T47D (cell line): ENCODE results near the gene RPE.
A peak's percentile ranks its signal among the peaks of the same experiment; 100 is the strongest.

Experiments
- DNase-seq, 2 experiments: peaks; one replicate each; pipeline versions ENCODE4 v3.0.0 to v3.0.0-alpha.2; 2011 to 2012; ENCODE audit warnings: low read depth in 1 of 2, low spot score in 1 of 2
- JUND ChIP-seq: IDR thresholded peaks from 2 replicates; pipeline ENCODE4 v1.6.1; 2012; ENCODE audit warnings: low read depth
- in situ Hi-C: cut with HindIII; loops from 2 replicates; pipeline ENCODE4 v1.10.0; 2016; ENCODE audit warnings: low sequenced_read_pairs, low pct_unique_long_range_greater_than_20kb

Gene RPE

GRCh38 chr2:210009896-210010295, 7.5 kb downstream of the RPE start:
- in situ Hi-C loops: no loop called here
- TF ChIP-seq JUND: no peak
- DNase-seq: no peak

GRCh38 chr2:210020138-210020537, 17.7 kb downstream of the RPE start:
- in situ Hi-C loops: no loop called here
- DNase-seq: no peak
- TF ChIP-seq JUND: no peak

- DNase-seq: no peak
- TF ChIP-seq JUND: no peak
- in situ Hi-C loops: no loop called here
These were observed 20.4 kb downstream of the RPE start for GRCh38 chr2:210022824-210023223.

- in situ Hi-C loops: no loop called here
- no peak for TF ChIP-seq JUND
- DNase-seq: no peak
These were observed 25.2 kb downstream of the RPE start for GRCh38 chr2:210027608-210028007.

- DNase-seq: no peak
- no peak for TF ChIP-seq JUND
- in situ Hi-C loops: no loop called here
These were observed 25.7 kb downstream of the RPE start for GRCh38 chr2:210028178-210028577.

- in situ Hi-C loops: no loop called here
- TF ChIP-seq JUND: no peak
These were observed 31.7 kb downstream of the RPE start for GRCh38 chr2:210034087-210034683.

GRCh38 chr2:210035679-210036078, 33.2 kb downstream of the RPE start:
- no peak for DNase-seq
- TF ChIP-seq JUND: no peak
- in situ Hi-C loops: no loop called here

More at GRCh38 chr2:210034087-210034683, 31.7 kb downstream of the RPE start:
- peak in 1 of 2 experiments; percentile 1 for DNase-seq

GRCh38 chr2:210038078-210038477, 35.6 kb downstream of the RPE start:
- in situ Hi-C loops: no loop called here
- TF ChIP-seq JUND: no peak
- DNase-seq: no peak

GRCh38 chr2:210046851-210047500, 44.5 kb downstream of the RPE start:
- in situ Hi-C loops: no loop called here
- TF ChIP-seq JUND: no peak

GRCh38 chr2:210049831-210050230, 47.4 kb downstream of the RPE start:
- no peak for DNase-seq
- in situ Hi-C loops: no loop called here
- TF ChIP-seq JUND: no peak

More at GRCh38 chr2:210046851-210047500, 44.5 kb downstream of the RPE start:
- no peak for DNase-seq

- in situ Hi-C loops: no loop called here
- no peak for TF ChIP-seq JUND
- no peak for DNase-seq
These were observed 48.4 kb downstream of the RPE start for GRCh38 chr2:210050885-210051284.

- DNase-seq: no peak
- no peak for TF ChIP-seq JUND
- in situ Hi-C loops: no loop called here
These were observed 52.3 kb downstream of the RPE start for GRCh38 chr2:210054696-210055095.

GRCh38 chr2:210055825-210056224, 53.4 kb downstream of the RPE start:
- no peak for TF ChIP-seq JUND
- in situ Hi-C loops: no loop called here
- DNase-seq: no peak

- DNase-seq: no peak
- in situ Hi-C loops: no loop called here
- no peak for TF ChIP-seq JUND
These were observed 60.9 kb downstream of the RPE start for GRCh38 chr2:210063306-210063705.
